Adrenal gland (tissue), 12 donors: ENCODE measurements around the gene SLC5A8. TPM values are rescaled to one million over a fixed set of nuclear protein-coding genes. Genes with fewer than 3 reads are reported as not detected.

ENCODE experiments used
- DNase-seq, 7 donors: peaks; one replicate each; pipeline ENCODE4 v3.0.0-alpha.2; 2019 to 2020
- H3K27ac ChIP-seq, 5 donors: fragments of 200-600 bp; sonication (generic) in 4 of 5; 1 replicate in 3 of 5; 2 replicates in 2 of 5; pipeline versions ENCODE4 v1.5.1 to v1.8.0; 2016 to 2020; ENCODE audit warnings: mild to moderate bottlenecking in 1 of 5
- H3K27me3 ChIP-seq: fragments of 200-600 bp; 2 replicates; pipeline ENCODE4 v1.8.0; 2021
- H3K36me3 ChIP-seq, 2 donors: fragments of 200-600 bp; replicated peaks in 1 of 2; 1 replicate in 1 of 2; 2 replicates in 1 of 2; pipeline versions ENCODE4 v1.5.1 to v1.8.0; 2018 to 2022
- H3K4me1 ChIP-seq, 2 donors: fragments of 200-600 bp; replicated peaks in 1 of 2; 1 replicate in 1 of 2; 2 replicates in 1 of 2; pipeline versions ENCODE4 v1.5.1 to v1.8.0; 2018 to 2021
- H3K4me3 ChIP-seq, 4 donors: fragments of 200-600 bp; sonication (generic) in 3 of 4; one replicate each; pipeline ENCODE4 v1.5.1; 2016 to 2018
- H3K9me3 ChIP-seq, 3 donors: fragments of 200-600 bp; sonication (generic) in 1 of 3; replicated peaks in 1 of 3; 1 replicate in 2 of 3; 2 replicates in 1 of 3; pipeline versions ENCODE4 v1.5.1 to v1.8.0; 2016 to 2021
- CTCF ChIP-seq, 6 experiments: fragments of 450-650 bp in 4 of 6; fragments of 200-600 bp in 2 of 6; sonication (generic) in 1 of 6; IDR thresholded peaks; 1 replicate in 5 of 6; 2 replicates in 1 of 6; pipeline versions ENCODE4 v1.5.1 to v1.8.0; 2016 to 2021; ENCODE audit warnings: antibody characterized with exemption in 6 of 6, mild to moderate bottlenecking in 2 of 6, moderate library complexity in 1 of 6
- POLR2A ChIP-seq, 2 donors: fragments of 450-650 bp; IDR thresholded peaks; one replicate each; pipeline ENCODE4 v1.6.1; 2017; ENCODE audit warnings: antibody characterized with exemption in 2 of 2, mild to moderate bottlenecking in 2 of 2, moderate library complexity in 1 of 2
- WGBS, 4 donors: extraction: QIAGEN DNeasy Blood & Tissue Kit in 2 of 4; methylation state at CpG; one replicate each; pipeline versions ENCODE4 v1.1.5 to v1.1.7; 2013 to 2017; 5-methylcytosine and 5-hydroxymethylcytosine counted together
- intact Hi-C, 2 donors: fragments of 100-400 bp; cut with DNase I; formaldehyde crosslinking; loops; one replicate each; pipeline versions ENCODE4 v1.14.1 to v1.15.0; 2022 to 2023
- polyA plus RNA-seq, 3 donors: library from polyadenylated mRNA; stranded (reverse); fragments of 200-250 nt in 2 of 3; fragments of 350-450 nt in 1 of 3; fragmentation: Illumina TruSeq in 1 of 3; extraction: RNeasy Lipid Tissue Mini Kit (QIAGEN cat#74804) in 1 of 3; gene quantifications; one replicate each; pipeline ENCODE4 v1.2.3, GENCODE V29; 2013 to 2014
- total RNA-seq, 9 donors: library from RNA; depleted of rRNA in 4 of 9; stranded (reverse); fragments of >200 nt in 4 of 9; fragments of 120-200 nt in 1 of 9; fragmentation: NEBNext Ultra II Directional in 1 of 9; extraction: Animal tissue kit (Norgen Biotek cat#: 25700) in 1 of 9; gene quantifications; one replicate each; pipeline versions ENCODE4 v1.1.0 to v1.2.4, GENCODE V29; 2013 to 2023
- donor health status: healthy with polysubstance abuse.
- donor health status: Bipolar disorder and iron deficiency.
- donor health status: DM: yes; HTN: yes; CAD: no.
- donor health status: DM: no; HTN: no; CAD: no.
- donor health status: DM: no; HTN: no; CAD: no.
- donor health status: DM: yes; HTN: yes; CAD: no.

Gene SLC5A8
- total and polyA plus RNA-seq, 12 donors, result 0.55 to 8.3 (median 1.5) TPM; not detected in 1

- 90 to 96% (median 92%) methylated on average over 4 of the region's 4 CpGs for WGBS, 4 donors
- no peaks in the 10 kb centered on the region for H3K27me3 ChIP-seq
- no peak overlapping the region for H3K27ac ChIP-seq
- no peaks in the 10 kb centered on the region for H3K9me3 ChIP-seq
- no peak overlapping the region for H3K4me3 ChIP-seq
- no peaks in the 10 kb centered on the region for H3K36me3 ChIP-seq
- DNase-seq, result no peak
- no peak for TF ChIP-seq POLR2A (IDR thresholded peaks at IDR 0.05)
- no peak for TF ChIP-seq CTCF (IDR thresholded peaks at IDR 0.05)
- H3K4me1 ChIP-seq, result no peaks in the 10 kb centered on the region
- intact Hi-C loops, result no loop called here
Observed at GRCh38 chr12:101116911-101117310, 93.1 kb downstream of the SLC5A8 start.

- DNase-seq, result no peak
- no peak overlapping the region for H3K4me3 ChIP-seq
- intact Hi-C loops, result no loop called here
- WGBS, 4 donors, result 80 to 85% (median 81%) methylated on average over 2 of the region's 2 CpGs
- H3K4me1 ChIP-seq, result no peaks in the 10 kb centered on the region
- H3K9me3 ChIP-seq, result no peaks in the 10 kb centered on the region
- H3K27ac ChIP-seq, result no peak overlapping the region
- H3K36me3 ChIP-seq, result no peaks in the 10 kb centered on the region
- no peaks in the 10 kb centered on the region for H3K27me3 ChIP-seq
- no peak for TF ChIP-seq POLR2A (IDR thresholded peaks at IDR 0.05)
- TF ChIP-seq CTCF (IDR thresholded peaks at IDR 0.05), result no peak
Observed at GRCh38 chr12:101115326-101115725, 94.7 kb downstream of the SLC5A8 start.

GRCh38 chr12:101111441-101111840 lies 98.6 kb downstream of the SLC5A8 start:
- DNase-seq, result no peak
- TF ChIP-seq CTCF (IDR thresholded peaks at IDR 0.05) (no peak), POLR2A (IDR thresholded peaks at IDR 0.05) (no peak)
- 64 to 92% (median 83%) methylated on average over 2 of the region's 2 CpGs for WGBS, 4 donors
- Histone ChIP-seq H3K4me1 (no peaks in the 10 kb centered on the region), H3K27me3 (no peaks in the 10 kb centered on the region), H3K4me3 (no peak overlapping the region), H3K36me3 (no peaks in the 10 kb centered on the region), H3K9me3 (no peaks in the 10 kb centered on the region), H3K27ac (no peak overlapping the region)
- intact Hi-C loops, result no loop called here

- 74 to 82% (median 77%) methylated on average over 3 of the region's 3 CpGs for WGBS, 4 donors
- Histone ChIP-seq H3K4me1 (no peaks in the 10 kb centered on the region), H3K4me3 (no peak overlapping the region), H3K9me3 (no peaks in the 10 kb centered on the region), H3K27ac (no peak overlapping the region), H3K27me3 (no peaks in the 10 kb centered on the region), H3K36me3 (no peaks in the 10 kb centered on the region)
- intact Hi-C loops, result no loop called here
- no peak for TF ChIP-seq CTCF (IDR thresholded peaks at IDR 0.05)
- no peak for TF ChIP-seq POLR2A (IDR thresholded peaks at IDR 0.05)
- no peak for DNase-seq
Observed at GRCh38 chr12:101110866-101111265, 99.2 kb downstream of the SLC5A8 start.
